D341Med (cell line): ENCODE results near the gene CPOX.

Experiments used
- DNase-seq: peaks from one replicate; pipeline ENCODE4 v3.0.0; 2012; ENCODE audit warnings: low spot score

CPOX gene

GRCh38 chr3:98596087-98596486, 2.7 kb upstream of the CPOX start:
- no peak for DNase-seq

GRCh38 chr3:98594628-98595324, 1.4 kb upstream of the CPOX start:
- DNase-seq, result no peak

GRCh38 chr3:98592345-98592935, 971 bp downstream of the CPOX start:
- no peak for DNase-seq

- no peak for DNase-seq
These were observed 3.9 kb downstream of the CPOX start for GRCh38 chr3:98589331-98590036.

- no peak for DNase-seq
These were observed 5.3 kb downstream of the CPOX start for GRCh38 chr3:98588065-98588464.

GRCh38 chr3:98587654-98588053, 5.8 kb downstream of the CPOX start:
- DNase-seq, result no peak

- no peak for DNase-seq
These were observed 8.9 kb downstream of the CPOX start for GRCh38 chr3:98584547-98584946.

- DNase-seq, result no peak
These were observed 9.6 kb downstream of the CPOX start for GRCh38 chr3:98583766-98584165.

- no peak for DNase-seq
These were observed 11.4 kb downstream of the CPOX start for GRCh38 chr3:98582042-98582441.

GRCh38 chr3:98581474-98581873, 11.9 kb downstream of the CPOX start:
- DNase-seq, result no peak

- no peak for DNase-seq
These were observed 12.7 kb downstream of the CPOX start for GRCh38 chr3:98580401-98581386.

- DNase-seq, result no peak
These were observed 16.1 kb downstream of the CPOX start for GRCh38 chr3:98577178-98577895.

- DNase-seq, result no peak
These were observed 19.3 kb downstream of the CPOX start for GRCh38 chr3:98574132-98574531.

- DNase-seq, result no peak
These were observed 20.2 kb downstream of the CPOX start for GRCh38 chr3:98573181-98573728.

GRCh38 chr3:98568402-98568801, 25.0 kb downstream of the CPOX start:
- no peak for DNase-seq

GRCh38 chr3:98567666-98568270, 25.6 kb downstream of the CPOX start:
- no peak for DNase-seq

- no peak for DNase-seq
These were observed 27.6 kb downstream of the CPOX start for GRCh38 chr3:98565843-98566242.

GRCh38 chr3:98565237-98565643, 28.2 kb downstream of the CPOX start:
- no peak for DNase-seq

GRCh38 chr3:98564282-98565005, 29.0 kb downstream of the CPOX start:
- no peak for DNase-seq

GRCh38 chr3:98563661-98564281, 29.6 kb downstream of the CPOX start:
- no peak for DNase-seq
